Body of pancreas (tissue), 4 donors: ENCODE results near the gene URB1. TPM values are rescaled to one million over a fixed set of nuclear protein-coding genes. Genes with fewer than 3 reads are reported as not detected.

ENCODE experiments used
- ATAC-seq: fragments of 150-250 bp; one replicate; pipeline ENCODE4 v1.9.1; 2016
- DNase-seq, 4 donors: peaks; one replicate each; pipeline ENCODE4 v3.0.0-alpha.2; 2019
- H3K27ac ChIP-seq, 4 donors: fragments of 200-600 bp; sonication (generic); 1 replicate in 3 of 4; 2 replicates in 1 of 4; pipeline versions ENCODE4 v1.5.1 to v1.6.1; 2016 to 2019; ENCODE audit warnings: mild to moderate bottlenecking in 1 of 4, mixed read lengths in 1 of 4, moderate library complexity in 1 of 4
- H3K27me3 ChIP-seq, 2 donors: fragments of 200-600 bp; sonication (generic); one replicate each; pipeline ENCODE4 v1.6.0; 2016; ENCODE audit warnings: mild to moderate bottlenecking in 1 of 2
- H3K36me3 ChIP-seq, 2 donors: fragments of 200-600 bp; sonication (generic); replicated peaks in 1 of 2; 2 replicates each; pipeline ENCODE4 v1.5.1; 2016; ENCODE audit warnings: low read depth in 2 of 2; ENCODE audit not compliant: insufficient read depth in 1 of 2
- H3K4me1 ChIP-seq: fragments of 200-600 bp; sonication (generic); one replicate; pipeline ENCODE4 v1.6.0; 2016
- H3K4me3 ChIP-seq, 2 donors: fragments of 200-600 bp; sonication (generic); 1 replicate in 1 of 2; 2 replicates in 1 of 2; pipeline ENCODE4 v1.5.1; 2016 to 2019
- H3K9me3 ChIP-seq, 3 donors: fragments of 200-600 bp; sonication (generic); 1 replicate in 2 of 3; 2 replicates in 1 of 3; pipeline ENCODE4 v1.5.1; 2016
- CTCF ChIP-seq, 7 experiments: fragments of 450-650 bp in 4 of 7; fragments of 200-600 bp in 3 of 7; sonication (generic) in 3 of 7; IDR thresholded peaks; one replicate each; pipeline ENCODE4 v1.5.1; 2016 to 2019; ENCODE audit warnings: antibody characterized with exemption in 7 of 7
- POLR2A ChIP-seq, 3 donors: fragments of 450-650 bp; IDR thresholded peaks; one replicate each; pipeline ENCODE4 v1.6.1; 2016; ENCODE audit warnings: antibody characterized with exemption in 3 of 3, mild to moderate bottlenecking in 2 of 3
- WGBS, 2 donors: methylation state at CpG; one replicate each; pipeline ENCODE4 v1.1.5; 2017; 5-methylcytosine and 5-hydroxymethylcytosine counted together
- intact Hi-C: fragments of 100-400 bp; cut with DNase I; formaldehyde crosslinking; loops from one replicate; pipeline ENCODE4 v1.15.1; 2023
- total RNA-seq, 2 donors: library from RNA; depleted of rRNA; stranded (reverse); fragments of >200 nt; gene quantifications; one replicate each; pipeline ENCODE4 v1.1.0, GENCODE V29; 2016

URB1 gene
- total RNA-seq, 2 donors from 2014 or later, result 10.1 to 11.2 TPM

DNA sequence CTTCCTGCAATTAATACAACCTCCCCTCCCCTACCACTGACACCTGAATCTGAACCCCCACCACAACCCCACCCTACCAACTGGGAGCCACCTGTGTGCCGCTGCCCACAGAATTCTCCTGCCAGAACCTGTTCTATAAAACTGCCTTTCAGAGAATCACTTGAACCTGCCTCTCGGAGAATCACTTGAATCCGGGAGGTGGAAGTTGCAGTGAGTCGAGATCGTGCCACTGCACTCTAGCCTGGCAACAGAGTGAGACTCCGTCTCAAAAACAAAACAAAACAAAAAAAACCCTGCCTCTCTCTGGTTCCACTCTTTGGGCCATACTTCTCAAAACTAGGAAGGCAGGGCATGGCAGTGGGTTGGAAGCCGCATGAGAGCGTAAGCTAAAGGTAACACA, 5.7 kb downstream of the URB1 start:
- peaks cover 0 to 9% of the 10 kb centered on the region in 2 donors for H3K36me3 ChIP-seq
- no peak overlapping the region for H3K4me3 ChIP-seq
- H3K27me3 ChIP-seq, result no peaks in the 10 kb centered on the region
- no peaks in the 10 kb centered on the region for H3K9me3 ChIP-seq
- ATAC-seq, result no peak
- TF ChIP-seq POLR2A (IDR thresholded peaks at IDR 0.05) (no peak), CTCF (IDR thresholded peaks at IDR 0.05) (no peak)
- 90 to 96% methylated on average over 8 of the region's 8 CpGs for WGBS, 2 donors
- intact Hi-C loops, result no loop called here
- peaks cover 38% of the 10 kb centered on the region for H3K4me1 ChIP-seq
- H3K27ac ChIP-seq, result peak overlapping the region in 1 of 4 donors; percentile 42
- no peak for DNase-seq

DNA sequence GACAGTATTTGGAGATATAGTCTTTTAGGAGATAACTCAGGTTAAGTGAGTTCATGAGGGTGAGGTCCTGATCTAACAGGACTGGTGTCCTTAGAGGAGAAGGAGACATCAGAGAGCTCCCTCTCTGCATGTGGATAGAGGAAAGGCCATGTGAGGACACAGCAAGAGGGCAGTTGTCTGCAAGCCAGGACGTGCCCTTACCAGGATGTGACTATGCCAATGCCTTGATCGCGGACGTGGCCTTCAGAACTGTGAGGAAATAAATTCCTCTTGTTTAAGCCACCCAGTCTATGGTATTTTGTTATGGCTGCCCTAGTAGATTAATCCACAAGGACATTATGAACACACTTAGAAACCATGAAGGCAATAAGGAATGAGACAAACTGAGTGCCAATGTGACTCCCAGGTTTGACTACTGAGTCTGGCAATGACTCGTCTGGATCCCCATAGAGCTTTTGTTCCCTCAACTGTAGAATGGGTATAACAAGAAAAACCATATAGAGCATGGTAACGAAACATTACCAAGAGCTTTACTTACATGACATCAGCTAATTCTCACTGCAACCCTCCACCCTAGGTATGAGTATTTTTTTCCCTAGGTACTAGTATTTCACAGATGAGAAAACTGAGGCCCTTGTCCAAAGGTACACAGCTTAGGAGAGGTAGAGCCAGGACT, 6.5 kb downstream of the URB1 start:
- intact Hi-C loops, result no loop called here
- H3K27me3 ChIP-seq, result no peaks in the 10 kb centered on the region
- ATAC-seq (peak; percentile 69), DNase-seq (peak; percentile 44 to 60 (median 49))
- H3K27ac ChIP-seq, result peak overlapping the region in 2 of 4 donors; percentile 14 to 42
- no peak overlapping the region for H3K4me3 ChIP-seq
- TF ChIP-seq POLR2A (IDR thresholded peaks at IDR 0.05) (no peak), CTCF (IDR thresholded peaks at IDR 0.05) (no peak)
- WGBS, 2 donors, result 30 to 47% methylated on average over 6 of the region's 6 CpGs
- no peaks in the 10 kb centered on the region for H3K9me3 ChIP-seq
- peaks cover 30% of the 10 kb centered on the region for H3K4me1 ChIP-seq
- peaks cover 0 to 9% of the 10 kb centered on the region in 2 donors for H3K36me3 ChIP-seq

GRCh38 chr21:32383812-32384211, 9.0 kb downstream of the URB1 start:
- no peak for TF ChIP-seq CTCF (IDR thresholded peaks at IDR 0.05)
- no peak for TF ChIP-seq POLR2A (IDR thresholded peaks at IDR 0.05)
- DNase-seq, result no peak
- peaks cover 0 to 9% of the 10 kb centered on the region in 2 donors for H3K36me3 ChIP-seq
- intact Hi-C loops, result no loop called here
- no peak overlapping the region for H3K4me3 ChIP-seq
- no peak for ATAC-seq
- H3K27ac ChIP-seq, result no peak overlapping the region
- no peaks in the 10 kb centered on the region for H3K27me3 ChIP-seq
- H3K4me1 ChIP-seq, result peaks cover 20% of the 10 kb centered on the region
- 90 to 95% methylated on average over 6 of the region's 6 CpGs for WGBS, 2 donors
- H3K9me3 ChIP-seq, result no peaks in the 10 kb centered on the region

- no peak for DNase-seq
- H3K4me1 ChIP-seq, result peaks cover 18% of the 10 kb centered on the region
- no peak for TF ChIP-seq CTCF (IDR thresholded peaks at IDR 0.05)
- TF ChIP-seq POLR2A (IDR thresholded peaks at IDR 0.05), result no peak
- 63 to 70% methylated on average over 10 of the region's 10 CpGs for WGBS, 2 donors
- peak overlapping the region in 1 of 4 donors; percentile 4 for H3K27ac ChIP-seq
- intact Hi-C loops, result no loop called here
- peaks cover 0 to 11% of the 10 kb centered on the region in 2 donors for H3K36me3 ChIP-seq
- H3K27me3 ChIP-seq, result no peaks in the 10 kb centered on the region
- no peak for ATAC-seq
- no peaks in the 10 kb centered on the region for H3K9me3 ChIP-seq
- no peak overlapping the region for H3K4me3 ChIP-seq
Measured at GRCh38 chr21:32382108-32382644, 10.6 kb downstream of the URB1 start.

- Histone ChIP-seq H3K9me3 (no peaks in the 10 kb centered on the region), H3K27ac (peak overlapping the region in 1 of 4 donors; percentile 4), H3K27me3 (no peaks in the 10 kb centered on the region), H3K36me3 (peaks cover 0 to 11% of the 10 kb centered on the region in 2 donors), H3K4me1 (peaks cover 12% of the 10 kb centered on the region), H3K4me3 (no peak overlapping the region)
- 80 to 82% methylated on average over 6 of the region's 6 CpGs for WGBS, 2 donors
- ATAC-seq (no peak), DNase-seq (no peak)
- intact Hi-C loops, result no loop called here
- TF ChIP-seq POLR2A (IDR thresholded peaks at IDR 0.05) (no peak), CTCF (IDR thresholded peaks at IDR 0.05) (no peak)
Measured at GRCh38 chr21:32381571-32381970, 11.2 kb downstream of the URB1 start.
